ENCODE data around the gene AKAP13.

The AKAP13 gene

DNA sequence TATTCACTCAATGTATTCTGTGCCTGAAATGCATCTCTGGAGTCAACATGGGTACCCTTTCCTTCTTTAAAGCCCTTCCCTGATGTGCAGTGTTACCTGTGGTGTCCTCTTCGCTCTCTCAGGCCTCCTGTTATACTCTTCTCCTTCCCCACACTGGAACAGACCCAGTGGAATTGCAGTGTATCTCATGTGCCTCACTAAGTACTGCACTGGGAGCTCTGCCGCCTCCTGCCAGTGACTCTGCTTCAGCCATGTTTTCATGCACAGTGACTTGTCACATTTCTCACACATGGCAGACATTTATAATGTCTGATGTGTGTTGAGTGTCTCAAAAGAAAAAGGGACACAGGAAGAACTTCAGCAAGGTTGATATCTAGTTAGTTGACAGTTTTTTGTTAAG is 223.3 kb downstream of the AKAP13 start:
- Histone ChIP-seq H3K27ac (ENCODE audit: low read depth, low read length) (no peak overlapping the region), H3K4me2 (ENCODE audit: low read depth, low read length, poor library complexity, severe bottlenecking) (no peak overlapping the region), H3K27me3 (ENCODE audit: low read length) (no peaks in the 10 kb centered on the region), H2AFZ (ENCODE audit: low read depth, low read length, severe bottlenecking) (no peak overlapping the region), H3K36me3 (ENCODE audit: low read length) (peaks cover 31% of the 10 kb centered on the region; the same call in 1 of the 2 replicates), H4K20me1 (ENCODE audit: low read depth, low read length) (0 out of 2 replicates have a peak, but pooled peaks cover 4% of the 10 kb centered on the region), H3K9me2 (replicated peaks; ENCODE audit: insufficient read depth, low read length) (no peaks in the 10 kb centered on the region), H3K4me3 (ENCODE audit: insufficient read depth, low read length, poor library complexity, severe bottlenecking) (no peak overlapping the region), H3K79me2 (ENCODE audit: insufficient read depth, low read length) (peaks cover 29% of the 10 kb centered on the region), H3K9me3 (ENCODE audit: insufficient read depth, low read length) (no peaks in the 10 kb centered on the region), H3F3A (ENCODE audit: insufficient read depth) (0 out of 2 replicates have a peak, but pooled peaks cover 4% of the 10 kb centered on the region), H3K9ac (ENCODE audit: low read length) (no peak overlapping the region)
- TF ChIP-seq, protein P1, sequence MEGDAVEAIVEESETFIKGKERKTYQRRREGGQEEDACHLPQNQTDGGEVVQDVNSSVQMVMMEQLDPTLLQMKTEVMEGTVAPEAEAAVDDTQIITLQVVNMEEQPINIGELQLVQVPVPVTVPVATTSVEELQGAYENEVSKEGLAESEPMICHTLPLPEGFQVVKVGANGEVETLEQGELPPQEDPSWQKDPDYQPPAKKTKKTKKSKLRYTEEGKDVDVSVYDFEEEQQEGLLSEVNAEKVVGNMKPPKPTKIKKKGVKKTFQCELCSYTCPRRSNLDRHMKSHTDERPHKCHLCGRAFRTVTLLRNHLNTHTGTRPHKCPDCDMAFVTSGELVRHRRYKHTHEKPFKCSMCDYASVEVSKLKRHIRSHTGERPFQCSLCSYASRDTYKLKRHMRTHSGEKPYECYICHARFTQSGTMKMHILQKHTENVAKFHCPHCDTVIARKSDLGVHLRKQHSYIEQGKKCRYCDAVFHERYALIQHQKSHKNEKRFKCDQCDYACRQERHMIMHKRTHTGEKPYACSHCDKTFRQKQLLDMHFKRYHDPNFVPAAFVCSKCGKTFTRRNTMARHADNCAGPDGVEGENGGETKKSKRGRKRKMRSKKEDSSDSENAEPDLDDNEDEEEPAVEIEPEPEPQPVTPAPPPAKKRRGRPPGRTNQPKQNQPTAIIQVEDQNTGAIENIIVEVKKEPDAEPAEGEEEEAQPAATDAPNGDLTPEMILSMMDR (IDR thresholded peaks at IDR 0.05; ENCODE audit: insufficient read depth, low read length, poor library complexity, severe bottlenecking) = no peak
- no peak for TF ChIP-seq EZH2phosphoT487 (conservative IDR thresholded peaks at IDR 0.05; ENCODE audit: low read length)

DNA sequence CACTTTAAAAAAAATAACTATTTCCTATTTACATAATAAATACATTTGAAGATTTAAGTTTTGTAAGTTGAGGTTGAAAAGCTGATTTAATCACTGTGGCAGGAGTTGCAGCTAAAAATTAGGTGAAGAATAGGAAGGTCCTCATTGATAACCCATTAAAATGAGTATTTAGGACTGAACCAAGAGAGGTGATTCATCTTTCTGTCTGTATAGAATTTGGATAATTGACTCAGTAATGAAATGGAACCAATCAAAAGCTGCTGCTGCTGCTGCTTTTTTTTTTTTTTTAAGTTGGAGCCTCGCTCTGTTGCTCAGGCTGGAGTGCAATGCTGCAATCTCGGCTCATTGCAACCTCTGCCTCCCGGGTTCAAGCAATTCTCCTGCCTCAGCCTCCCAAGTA is 223.8 kb downstream of the AKAP13 start:
- no peak overlapping the region for H3K4me2 ChIP-seq (ENCODE audit: low read depth, low read length, poor library complexity, severe bottlenecking)
- H3K27ac ChIP-seq (ENCODE audit: low read depth, low read length) = no peak overlapping the region
- H3K4me3 ChIP-seq (ENCODE audit: insufficient read depth, low read length, poor library complexity, severe bottlenecking) = no peak overlapping the region
- no peaks in the 10 kb centered on the region for H3K9me3 ChIP-seq (ENCODE audit: insufficient read depth, low read length)
- H3K9ac ChIP-seq (ENCODE audit: low read length) = no peak overlapping the region
- TF ChIP-seq, protein P1 (IDR thresholded peaks at IDR 0.05; ENCODE audit: insufficient read depth, low read length, poor library complexity, severe bottlenecking) = no peak
- TF ChIP-seq EZH2phosphoT487 (conservative IDR thresholded peaks at IDR 0.05; ENCODE audit: low read length) = no peak
- 0 out of 2 replicates have a peak, but pooled peaks cover 4% of the 10 kb centered on the region for H3F3A ChIP-seq (ENCODE audit: insufficient read depth)
- peaks cover 28% of the 10 kb centered on the region; the same call in 1 of the 2 replicates for H3K36me3 ChIP-seq (ENCODE audit: low read length)
- 0 out of 2 replicates have a peak, but pooled peaks cover 4% of the 10 kb centered on the region for H4K20me1 ChIP-seq (ENCODE audit: low read depth, low read length)
- no peaks in the 10 kb centered on the region for H3K9me2 ChIP-seq (replicated peaks; ENCODE audit: insufficient read depth, low read length)
- no peaks in the 10 kb centered on the region for H3K27me3 ChIP-seq (ENCODE audit: low read length)
- H2AFZ ChIP-seq (ENCODE audit: low read depth, low read length, severe bottlenecking) = no peak overlapping the region
- H3K79me2 ChIP-seq (ENCODE audit: insufficient read depth, low read length) = peaks cover 29% of the 10 kb centered on the region

DNA sequence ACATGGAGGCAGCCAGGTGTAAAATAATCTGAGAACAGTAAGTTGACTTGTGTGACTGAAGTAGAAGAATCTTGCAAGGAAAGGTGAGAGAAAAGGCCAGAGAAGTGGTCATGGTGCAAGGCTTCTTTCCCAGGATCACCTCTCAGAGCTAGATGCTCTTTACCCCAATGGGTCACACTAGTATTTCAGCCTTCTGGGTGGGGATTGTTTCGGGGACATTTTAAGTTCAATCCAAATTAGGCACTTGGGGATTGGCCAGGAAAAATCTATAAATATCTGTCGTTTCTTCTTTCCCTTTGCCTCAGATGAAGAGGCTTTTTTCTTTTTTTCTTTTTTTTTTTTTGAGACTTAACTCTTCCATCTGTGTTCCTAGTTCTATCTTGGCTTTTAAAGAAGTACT is 226.3 kb downstream of the AKAP13 start:
- H3K79me2 ChIP-seq (ENCODE audit: insufficient read depth, low read length) = peaks cover 36% of the 10 kb centered on the region; the same call in 1 of the 2 replicates
- TF ChIP-seq, protein P1 (IDR thresholded peaks at IDR 0.05; ENCODE audit: insufficient read depth, low read length, poor library complexity, severe bottlenecking) = no peak
- TF ChIP-seq EZH2phosphoT487 (conservative IDR thresholded peaks at IDR 0.05; ENCODE audit: low read length) = no peak
- peaks cover 27% of the 10 kb centered on the region; the same call in 1 of the 2 replicates for H3K36me3 ChIP-seq (ENCODE audit: low read length)
- no peak overlapping the region for H3K4me3 ChIP-seq (ENCODE audit: insufficient read depth, low read length, poor library complexity, severe bottlenecking)
- H2AFZ ChIP-seq (ENCODE audit: low read depth, low read length, severe bottlenecking) = no peak overlapping the region
- no peaks in the 10 kb centered on the region for H3K27me3 ChIP-seq (ENCODE audit: low read length)
- no peak overlapping the region for H3K27ac ChIP-seq (ENCODE audit: low read depth, low read length)
- no peak overlapping the region for H3K9ac ChIP-seq (ENCODE audit: low read length)
- no peak overlapping the region for H3K4me2 ChIP-seq (ENCODE audit: low read depth, low read length, poor library complexity, severe bottlenecking)
- H3K9me3 ChIP-seq (ENCODE audit: insufficient read depth, low read length) = no peaks in the 10 kb centered on the region
- H3K9me2 ChIP-seq (replicated peaks; ENCODE audit: insufficient read depth, low read length) = no peaks in the 10 kb centered on the region
- H3F3A ChIP-seq (ENCODE audit: insufficient read depth) = 0 out of 2 replicates have a peak, but pooled peaks cover 4% of the 10 kb centered on the region
- H4K20me1 ChIP-seq (ENCODE audit: low read depth, low read length) = no peaks in the 10 kb centered on the region; the same call in 1 of the 2 replicates

All from SU-DHL-6 (cell line).